B cell (primary cell): ENCODE results near the gene SUGP2. TPM values are rescaled to one million over a fixed set of nuclear protein-coding genes. Genes with fewer than 3 reads are reported as not detected.

ENCODE experiments used
- ATAC-seq: fragments of 200-7000 bp; cut with Tn5 transposase; one replicate; pipeline ENCODE4 v1.10.0; 2021; ENCODE audit warnings: low read depth, mild to moderate bottlenecking, moderate number of reproducible peaks, moderate library complexity
- CTCF ChIA-PET: fragments of 350-600 bp; sonication (Branson Sonifier 250); formaldehyde crosslinking; loops from one replicate; lab custom pipeline; 2021; ENCODE audit warnings: antibody characterized with exemption, inconsistent platforms; lab: Charles Lee
- POLR2A ChIA-PET: fragments of 350-600 bp; sonication (Branson Sonifier 250); formaldehyde crosslinking; loops from one replicate; lab custom pipeline; 2021; ENCODE audit warnings: antibody characterized with exemption; lab: Charles Lee
- DNase-seq: peaks from one replicate; pipeline ENCODE4 v3.0.0; 2013
- H2AFZ ChIP-seq: 2 replicates; pipeline ENCODE4 v1.6.1; 2012; ENCODE audit warnings: mild to moderate bottlenecking, low read depth, low read length; ENCODE audit not compliant: insufficient read depth, poor library complexity, severe bottlenecking
- H3K27ac ChIP-seq, 2 donors: 1 replicate in 1 of 2; 2 replicates in 1 of 2; pipeline ENCODE4 v1.5.1; 2012 to 2013; ENCODE audit warnings: low read length in 2 of 2, mild to moderate bottlenecking in 2 of 2, moderate library complexity in 1 of 2
- H3K27me3 ChIP-seq, 4 experiments: fragments of 200-600 bp in 1 of 4; sonication (generic) in 1 of 4; replicated peaks in 1 of 4; 1 replicate in 2 of 4; 2 replicates in 2 of 4; pipeline versions ENCODE4 v1.6.1 to v1.7.0; 2013 to 2016; ENCODE audit warnings: low read length in 3 of 4, mild to moderate bottlenecking in 2 of 4, mixed read lengths in 1 of 4, moderate library complexity in 1 of 4; ENCODE audit not compliant: insufficient read depth in 4 of 4, control insufficient read depth in 3 of 4; ENCODE audit errors: control extremely low read depth in 1 of 4
- H3K36me3 ChIP-seq, 2 experiments: replicated peaks in 1 of 2; 1 replicate in 1 of 2; 2 replicates in 1 of 2; pipeline versions ENCODE4 v1.6.1 to v1.7.1; 2013; ENCODE audit warnings: low read length in 1 of 2; ENCODE audit not compliant: insufficient read depth in 2 of 2, control insufficient read depth in 1 of 2; ENCODE audit errors: control extremely low read depth in 1 of 2, extremely low read depth in 1 of 2
- H3K4me1 ChIP-seq, 2 donors: fragments of 200-600 bp in 1 of 2; sonication (generic) in 1 of 2; 1 replicate in 1 of 2; 2 replicates in 1 of 2; pipeline versions ENCODE4 v1.5.1 to v1.6.1; 2013 to 2017; ENCODE audit warnings: low read length in 2 of 2; ENCODE audit not compliant: control insufficient read depth in 2 of 2, insufficient read depth in 2 of 2
- H3K4me2 ChIP-seq: replicated peaks from 2 replicates; pipeline ENCODE3; 2012; ENCODE audit warnings: mild to moderate bottlenecking, low read depth, low read length; ENCODE audit not compliant: poor library complexity, severe bottlenecking
- H3K4me3 ChIP-seq, 5 experiments: fragments of 200-600 bp in 1 of 5; sonication (generic) in 1 of 5; 1 replicate in 3 of 5; 2 replicates in 2 of 5; pipeline versions ENCODE4 v1.5.1 to v1.7.0; 2011 to 2016; ENCODE audit warnings: low read length in 4 of 5, mild to moderate bottlenecking in 4 of 5, low read depth in 2 of 5, control low read depth in 1 of 5, moderate library complexity in 1 of 5; ENCODE audit not compliant: insufficient read depth in 1 of 5; ENCODE audit errors: control extremely low read depth in 1 of 5, extremely low read depth in 1 of 5
- H3K79me2 ChIP-seq: fragments of 200-600 bp; sonication (generic); one replicate; pipeline ENCODE4 v1.6.0; 2016; ENCODE audit warnings: low read length; ENCODE audit not compliant: control insufficient read depth, insufficient read depth
- H3K9ac ChIP-seq: fragments of 200-600 bp; sonication (generic); 2 replicates; pipeline ENCODE4 v1.6.1; 2017; ENCODE audit warnings: mild to moderate bottlenecking, low read length, moderate library complexity
- H3K9me3 ChIP-seq, 3 donors: one replicate each; pipeline versions ENCODE4 v1.6.1 to v1.7.1; 2013; ENCODE audit warnings: low read length in 2 of 3; ENCODE audit not compliant: control insufficient read depth in 2 of 3, insufficient read depth in 1 of 3; ENCODE audit errors: control extremely low read depth in 1 of 3
- H4K20me1 ChIP-seq: 2 replicates; pipeline ENCODE4 v1.6.0; 2012; ENCODE audit warnings: mild to moderate bottlenecking, low read length; ENCODE audit not compliant: insufficient read depth, control insufficient read depth, poor library complexity, severe bottlenecking
- H3K27ac Mint-ChIP-seq: one replicate; pipeline ENCODE4 v1.8.0; 2021; ENCODE audit warnings: mixed read lengths
- H3K27me3 Mint-ChIP-seq: one replicate; pipeline ENCODE4 v1.8.0; 2021; ENCODE audit warnings: mixed read lengths
- H3K4me1 Mint-ChIP-seq: one replicate; pipeline ENCODE4 v1.8.0; 2021; ENCODE audit warnings: mixed read lengths
- H3K4me3 Mint-ChIP-seq: one replicate; pipeline ENCODE4 v1.8.0; 2021; ENCODE audit warnings: mixed read lengths
- H3K9me3 Mint-ChIP-seq: one replicate; pipeline ENCODE4 v1.8.0; 2022; ENCODE audit warnings: mixed read lengths; ENCODE audit not compliant: insufficient read depth
- EZH2 ChIP-seq: IDR thresholded peaks from 2 replicates; pipeline ENCODE4 v1.6.1; 2012; ENCODE audit warnings: borderline replicate concordance, low read depth, mild to moderate bottlenecking, moderate library complexity, low read length; ENCODE audit not compliant: insufficient read depth, poor library complexity, severe bottlenecking
- WGBS: methylation state at CpG from one replicate; pipeline ENCODE4 v1.1.5; 2013; ENCODE audit warnings: missing lambda C conversion rate; ENCODE audit not compliant: insufficient coverage; 5-methylcytosine and 5-hydroxymethylcytosine counted together
- intact Hi-C: fragments of 100-400 bp; cut with micrococcal nuclease; formaldehyde crosslinking; loops from one replicate; pipeline ENCODE4 v1.10.0; 2022
- polyA plus RNA-seq: library from polyadenylated mRNA; depleted of rRNA; stranded (reverse); fragments of >200 nt; gene quantifications from 2 replicates; pipeline ENCODE4 v1.2.3, GENCODE V29; 2012
- total RNA-seq, 2 donors: library from RNA; stranded (reverse); fragments of 120-200 nt in 1 of 2; gene quantifications; 1 replicate in 1 of 2; 2 replicates in 1 of 2; pipeline versions ENCODE4 v1.2.3 to v1.2.4, GENCODE V29; 2013 to 2022
- TF ChIP-seq, protein P1 (sequence below): fragments of 200-600 bp; IDR thresholded peaks from one replicate; pipeline ENCODE4 v1.8.0; 2022; ENCODE audit warnings: antibody characterized with exemption, mild to moderate bottlenecking

Gene SUGP2
- total and polyA plus RNA-seq, 2 donors (not counting 1 experiment from before 2014, with no cell fraction given), result 132 to 154 TPM

DNA sequence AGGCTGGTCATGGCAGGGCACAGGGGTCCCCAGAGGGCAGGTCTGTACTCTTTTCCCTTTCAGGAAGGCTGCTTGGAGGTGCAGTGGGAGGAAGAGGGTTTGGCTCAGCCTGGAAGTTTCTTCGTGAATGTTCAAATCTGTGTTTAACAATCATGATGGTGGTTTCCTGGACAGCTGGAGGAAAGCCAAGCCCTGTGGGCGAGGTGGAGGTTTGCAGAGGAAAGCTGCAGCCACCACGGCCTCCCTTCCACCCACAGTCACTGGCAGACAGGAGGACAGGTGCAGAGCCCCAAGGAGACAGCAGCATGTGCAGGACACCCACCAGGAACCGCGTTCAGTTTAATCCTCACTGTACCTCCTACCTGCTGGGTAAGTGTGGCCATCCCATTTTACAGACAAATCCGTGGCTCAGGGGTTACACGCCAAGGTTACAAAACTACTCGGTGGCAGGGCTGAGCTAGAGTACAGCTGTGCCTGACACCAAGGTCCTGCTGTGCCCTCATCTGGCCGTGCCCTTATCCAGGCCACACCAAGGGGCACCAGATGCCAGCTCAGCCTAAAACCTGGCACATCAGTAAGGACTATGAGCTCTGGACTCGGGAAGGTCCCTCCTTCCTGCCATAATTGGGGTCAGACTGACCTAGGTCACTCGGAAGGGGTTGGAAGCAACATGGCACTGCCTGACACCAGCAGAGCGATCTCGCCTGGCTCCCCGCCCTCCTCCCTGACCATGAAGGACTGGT lies 34.1 kb downstream of the SUGP2 start:
- no peaks in the 10 kb centered on the region for H3K4me1 Mint-ChIP-seq
- H3K4me3 Mint-ChIP-seq, result no peak overlapping the region
- ChIA-PET CTCF (no interaction called here), POLR2A (no interaction called here)
- no peaks in the 10 kb centered on the region for H3K27me3 Mint-ChIP-seq
- H3K9me3 ChIP-seq, result no peaks in the 10 kb centered on the region
- ATAC-seq (no peak), DNase-seq (no peak)
- no peak overlapping the region for H3K27ac Mint-ChIP-seq
- 46% methylated on average over 14 of the region's 14 CpGs for WGBS
- no peak for TF ChIP-seq EZH2
- TF ChIP-seq, protein P1, sequence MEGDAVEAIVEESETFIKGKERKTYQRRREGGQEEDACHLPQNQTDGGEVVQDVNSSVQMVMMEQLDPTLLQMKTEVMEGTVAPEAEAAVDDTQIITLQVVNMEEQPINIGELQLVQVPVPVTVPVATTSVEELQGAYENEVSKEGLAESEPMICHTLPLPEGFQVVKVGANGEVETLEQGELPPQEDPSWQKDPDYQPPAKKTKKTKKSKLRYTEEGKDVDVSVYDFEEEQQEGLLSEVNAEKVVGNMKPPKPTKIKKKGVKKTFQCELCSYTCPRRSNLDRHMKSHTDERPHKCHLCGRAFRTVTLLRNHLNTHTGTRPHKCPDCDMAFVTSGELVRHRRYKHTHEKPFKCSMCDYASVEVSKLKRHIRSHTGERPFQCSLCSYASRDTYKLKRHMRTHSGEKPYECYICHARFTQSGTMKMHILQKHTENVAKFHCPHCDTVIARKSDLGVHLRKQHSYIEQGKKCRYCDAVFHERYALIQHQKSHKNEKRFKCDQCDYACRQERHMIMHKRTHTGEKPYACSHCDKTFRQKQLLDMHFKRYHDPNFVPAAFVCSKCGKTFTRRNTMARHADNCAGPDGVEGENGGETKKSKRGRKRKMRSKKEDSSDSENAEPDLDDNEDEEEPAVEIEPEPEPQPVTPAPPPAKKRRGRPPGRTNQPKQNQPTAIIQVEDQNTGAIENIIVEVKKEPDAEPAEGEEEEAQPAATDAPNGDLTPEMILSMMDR, result no peak
- no peaks in the 10 kb centered on the region for H3K4me1 ChIP-seq
- H3K27me3 ChIP-seq, result no peaks in the 10 kb centered on the region
- H3K36me3 ChIP-seq, result peaks cover 0 to 51% of the 10 kb centered on the region in 2 experiments
- no peak overlapping the region for H3K4me3 ChIP-seq
- H3K9me3 Mint-ChIP-seq, result no peaks in the 10 kb centered on the region
- no peaks in the 10 kb centered on the region for H3K79me2 ChIP-seq
- intact Hi-C loops, result no loop called here
- no peak overlapping the region for H3K27ac ChIP-seq
- H3K9ac ChIP-seq, result no peak overlapping the region
- H2AFZ ChIP-seq, result no peak overlapping the region
- H4K20me1 ChIP-seq, result no peaks in the 10 kb centered on the region
- H3K4me2 ChIP-seq, result no peak overlapping the region

DNA sequence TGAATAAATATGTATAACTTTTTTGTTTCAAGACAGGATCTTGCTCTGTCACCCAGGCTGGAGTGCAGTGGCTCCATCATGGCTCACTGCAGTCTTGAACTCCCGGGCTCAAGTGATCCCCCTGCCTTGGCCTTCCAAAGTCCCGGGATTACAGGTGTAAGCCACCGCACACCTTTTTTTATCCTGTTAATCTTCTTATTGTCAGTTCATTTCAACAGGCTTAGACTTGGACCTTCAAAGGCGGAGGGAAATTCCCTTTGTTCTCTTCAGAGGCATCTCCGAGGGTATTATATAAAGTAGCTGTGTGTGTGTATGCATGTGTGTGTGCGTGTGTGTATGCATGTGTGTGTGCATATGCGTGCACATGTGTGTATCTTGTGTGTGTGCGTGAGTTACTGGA lies 35.0 kb downstream of the SUGP2 start:
- Mint-ChIP-seq H3K27ac (no peak overlapping the region), H3K4me1 (no peaks in the 10 kb centered on the region), H3K27me3 (no peaks in the 10 kb centered on the region), H3K9me3 (no peaks in the 10 kb centered on the region), H3K4me3 (no peak overlapping the region)
- 87% methylated on average over 5 of the region's 8 CpGs for WGBS
- ChIA-PET CTCF (interaction anchor here (0.7 kb wide), 1 partner anchor 570 kb away, joined by 4 read pairs; no protein-coding TSS in a partner anchor), POLR2A (no interaction called here)
- ATAC-seq (no peak), DNase-seq (no peak)
- TF ChIP-seq, protein P1, result no peak
- TF ChIP-seq EZH2, result no peak
- H3K4me1 ChIP-seq, result no peaks in the 10 kb centered on the region
- H3K27ac ChIP-seq, result no peak overlapping the region
- H3K4me2 ChIP-seq, result no peak overlapping the region
- intact Hi-C loops, result no loop called here
- H3K4me3 ChIP-seq, result no peak overlapping the region
- no peaks in the 10 kb centered on the region for H4K20me1 ChIP-seq
- no peaks in the 10 kb centered on the region for H3K27me3 ChIP-seq
- no peak overlapping the region for H2AFZ ChIP-seq
- no peaks in the 10 kb centered on the region for H3K9me3 ChIP-seq
- H3K79me2 ChIP-seq, result no peaks in the 10 kb centered on the region
- H3K9ac ChIP-seq, result no peak overlapping the region
- H3K36me3 ChIP-seq, result peaks cover 0 to 50% of the 10 kb centered on the region in 2 experiments
